IMR-90 (cell line): ENCODE results near the gene BCO2. TPM values are rescaled to one million over a fixed set of nuclear protein-coding genes. Genes with fewer than 3 reads are reported as not detected.
"Not testable (repeated sequence)": the region's sequence is repeated elsewhere in the genome, so short reads cannot be mapped to it uniquely, and the experiment has no call there.

Source experiments
- ATAC-seq: fragments of 200-7000 bp; cut with Tn5 transposase; 2 replicates; pipeline ENCODE4 v1.9.1; 2020; ENCODE audit warnings: low read depth, mild to moderate bottlenecking, moderate library complexity
- BruUV-seq: library from RNA; stranded (reverse); fragments of 400-500 nt; replicated peaks from 2 replicates; lab custom pipeline; 2021; lab: Mats Ljungman, UMichigan
- CTCF ChIA-PET: fragments of 300-600 bp; formaldehyde crosslinking; extraction: SDS; loops from one replicate; lab custom pipeline; 2021; ENCODE audit warnings: antibody characterized with exemption; lab: Yijun Ruan, JAX
- POLR2A ChIA-PET: fragments of 300-600 bp; sonication (Branson Sonifier 250); formaldehyde crosslinking; loops from one replicate; lab custom pipeline; 2022; ENCODE audit warnings: antibody characterized with exemption; ENCODE audit not compliant: unreplicated experiment; lab: Charles Lee
- DNase-seq: peaks from one replicate; pipeline ENCODE4 v3.0.0; 2013
- H2AFZ ChIP-seq: replicated peaks from 2 replicates; pipeline ENCODE3; 2013; ENCODE audit warnings: low read length, mild to moderate bottlenecking; ENCODE audit not compliant: poor library complexity
- H2AK5ac ChIP-seq: 2 replicates; pipeline ENCODE4 v1.6.1; 2013; ENCODE audit warnings: low read depth, low read length, inconsistent platforms
- H2AK9ac ChIP-seq: replicated peaks from 2 replicates; pipeline ENCODE3; 2013; ENCODE audit warnings: mild to moderate bottlenecking, low read depth, low read length, moderate library complexity; ENCODE audit not compliant: poor library complexity
- H2BK120ac ChIP-seq: 2 replicates; pipeline ENCODE4 v1.6.1; 2013; ENCODE audit warnings: low read depth, low read length, inconsistent platforms
- H2BK15ac ChIP-seq: 3 replicates; pipeline ENCODE4 v1.6.1; 2013; ENCODE audit warnings: low read depth, low read length, inconsistent platforms
- H2BK20ac ChIP-seq: 2 replicates; pipeline ENCODE4 v1.6.1; 2013; ENCODE audit warnings: low read depth, mild to moderate bottlenecking, inconsistent platforms, low read length, moderate library complexity
- H2BK5ac ChIP-seq: 2 replicates; pipeline ENCODE4 v1.6.1; 2013; ENCODE audit warnings: mild to moderate bottlenecking, low read depth, low read length, inconsistent platforms; ENCODE audit not compliant: poor library complexity, severe bottlenecking
- H3K14ac ChIP-seq: replicated peaks from 2 replicates; pipeline ENCODE4 v1.6.1; 2013; ENCODE audit warnings: low read depth, low read length, inconsistent platforms
- H3K18ac ChIP-seq: 2 replicates; pipeline ENCODE4 v1.6.1; 2013; ENCODE audit warnings: low read depth, low read length, control low read depth
- H3K23ac ChIP-seq: 2 replicates; pipeline ENCODE4 v1.6.1; 2013; ENCODE audit warnings: low read depth, low read length, inconsistent platforms
- H3K27ac ChIP-seq: 2 replicates; pipeline ENCODE4 v1.5.1; 2013; ENCODE audit warnings: mild to moderate bottlenecking, control low read depth, low read length; ENCODE audit not compliant: insufficient read depth
- H3K27me3 ChIP-seq: 2 replicates; pipeline ENCODE4 v1.6.1; 2013; ENCODE audit warnings: low read length; ENCODE audit not compliant: control insufficient read depth, insufficient read depth
- H3K36me3 ChIP-seq: 2 replicates; pipeline ENCODE4 v1.6.1; 2013; ENCODE audit warnings: low read length, mixed read lengths; ENCODE audit not compliant: control insufficient read depth, insufficient read depth
- H3K4ac ChIP-seq: 2 replicates; pipeline ENCODE4 v1.6.1; 2013; ENCODE audit warnings: low read depth, low read length, inconsistent platforms
- H3K4me1 ChIP-seq: 2 replicates; pipeline ENCODE4 v1.6.1; 2013; ENCODE audit warnings: low read length, mixed read lengths; ENCODE audit not compliant: control insufficient read depth, insufficient read depth
- H3K4me2 ChIP-seq: 2 replicates; pipeline ENCODE4 v1.6.1; 2013; ENCODE audit warnings: low read depth, mild to moderate bottlenecking, control low read depth, low read length, moderate library complexity
- H3K4me3 ChIP-seq: 2 replicates; pipeline ENCODE4 v1.5.1; 2013; ENCODE audit warnings: low read depth, mild to moderate bottlenecking, control low read depth, low read length, moderate library complexity; ENCODE audit not compliant: insufficient read depth
- H3K56ac ChIP-seq: 2 replicates; pipeline ENCODE4 v1.6.1; 2013; ENCODE audit warnings: low read length, inconsistent platforms; ENCODE audit not compliant: insufficient read depth; ENCODE audit errors: extremely low read depth
- H3K79me1 ChIP-seq, 2 experiments: 2 replicates each; pipeline ENCODE4 v1.6.1; 2013; ENCODE audit warnings: low read length in 2 of 2, inconsistent platforms in 1 of 2, low read depth in 1 of 2
- H3K9ac ChIP-seq: 2 replicates; pipeline ENCODE4 v1.6.1; 2013; ENCODE audit warnings: low read depth, low read length, control low read depth
- H3K9me1 ChIP-seq: 2 replicates; pipeline ENCODE4 v1.6.1; 2013; ENCODE audit warnings: low read length, inconsistent platforms; ENCODE audit not compliant: insufficient read depth
- H3K9me3 ChIP-seq: 2 replicates; pipeline ENCODE4 v1.6.1; 2013; ENCODE audit warnings: low read length; ENCODE audit not compliant: control insufficient read depth, insufficient read depth
- H4K20me1 ChIP-seq: 2 replicates; pipeline ENCODE4 v1.6.1; 2013; ENCODE audit warnings: low read length, inconsistent platforms; ENCODE audit not compliant: insufficient read depth
- H4K5ac ChIP-seq: 2 replicates; pipeline ENCODE4 v1.6.1; 2013; ENCODE audit warnings: mild to moderate bottlenecking, low read depth, low read length, control low read depth
- H4K8ac ChIP-seq, 2 experiments: 2 replicates each; pipeline ENCODE4 v1.6.1; 2013; ENCODE audit warnings: low read depth in 2 of 2, low read length in 2 of 2, control low read depth in 1 of 2, inconsistent platforms in 1 of 2
- H4K91ac ChIP-seq: 2 replicates; pipeline ENCODE4 v1.6.1; 2013; ENCODE audit warnings: low read depth, low read length, inconsistent platforms; ENCODE audit not compliant: insufficient read depth
- CEBPB ChIP-seq: IDR thresholded peaks from 2 replicates; pipeline ENCODE4 v1.6.1; 2012; ENCODE audit warnings: low read depth, low read length, improper control_type of control experiment
- CHD1 ChIP-seq: IDR thresholded peaks from 2 replicates; pipeline ENCODE4 v1.6.1; 2012; ENCODE audit warnings: low read depth, low read length, improper control_type of control experiment
- FOS ChIP-seq: fragments of 150-350 bp; IDR thresholded peaks from 2 replicates; pipeline ENCODE4 v1.6.1; 2016; ENCODE audit warnings: low read depth, low read length
- MXI1 ChIP-seq: IDR thresholded peaks from 2 replicates; pipeline ENCODE4 v1.6.1; 2012; ENCODE audit warnings: low read depth, mild to moderate bottlenecking, low read length, moderate library complexity, borderline replicate concordance
- RAD21 ChIP-seq: IDR thresholded peaks from 2 replicates; pipeline ENCODE4 v1.6.1; 2012; ENCODE audit warnings: low read length, improper control_type of control experiment
- RCOR1 ChIP-seq: IDR thresholded peaks from 2 replicates; pipeline ENCODE4 v1.6.1; 2012; ENCODE audit warnings: mild to moderate bottlenecking, low read length, improper control_type of control experiment; ENCODE audit not compliant: insufficient replicate concordance
- RFX5 ChIP-seq: IDR thresholded peaks from 2 replicates; pipeline ENCODE4 v1.8.0; 2012; ENCODE audit warnings: low read depth, mild to moderate bottlenecking, low read length, moderate library complexity
- SMC3 ChIP-seq: fragments of 150-350 bp; IDR thresholded peaks from 2 replicates; pipeline ENCODE4 v1.6.1; 2016; ENCODE audit warnings: low read depth, mild to moderate bottlenecking, antibody characterized with exemption, low read length, moderate library complexity
- WGBS, 2 experiments: methylation state at CpG; one replicate each; pipeline versions ENCODE4 v1.1.5 to v1.1.7; 2013; ENCODE audit warnings: missing lambda C conversion rate in 2 of 2; ENCODE audit not compliant: insufficient read length in 1 of 2; ENCODE audit errors: extremely low coverage in 2 of 2; 5-methylcytosine and 5-hydroxymethylcytosine counted together
- dilution Hi-C: fragments of 300-500 bp; cut with HindIII; formaldehyde crosslinking; loops from one replicate; pipeline ENCODE4 v1.14.3; 2018; ENCODE audit warnings: low sequenced_read_pairs; ENCODE audit not compliant: unreplicated experiment
- in situ Hi-C: fragments of 300-500 bp; cut with MboI; formaldehyde crosslinking; loops from 3 replicates; pipeline ENCODE4 v1.14.3; 2019; ENCODE audit warnings: low sequenced_read_pairs, inconsistent platforms, mixed read lengths
- intact Hi-C: fragments of 100-400 bp; cut with micrococcal nuclease; formaldehyde crosslinking; loops from 2 replicates; pipeline ENCODE4 v1.10.0; 2022
- polyA plus RNA-seq, 3 experiments: library from polyadenylated mRNA; depleted of rRNA; stranded (reverse); fragments of >200 nt; gene quantifications; 2 replicates each; pipeline ENCODE4 v1.2.3, GENCODE V29; 2012; ENCODE audit warnings: low replicate concordance in 1 of 3
- total RNA-seq: library from RNA; depleted of rRNA; stranded (reverse); fragments of >200 nt; gene quantifications from 2 replicates; pipeline ENCODE4 v1.2.3, GENCODE V29; 2012
- TF ChIP-seq, protein P1 (sequence below): fragments of 150-350 bp; IDR thresholded peaks from 2 replicates; pipeline ENCODE4 v1.6.1; 2017; ENCODE audit warnings: mild to moderate bottlenecking, antibody characterized with exemption, low read length, low read depth

Gene BCO2
- total and polyA plus RNA-seq, 2 of the 4 experiments (the other 2 are of a cell fraction), result 0.18 to 0.68 TPM

DNA sequence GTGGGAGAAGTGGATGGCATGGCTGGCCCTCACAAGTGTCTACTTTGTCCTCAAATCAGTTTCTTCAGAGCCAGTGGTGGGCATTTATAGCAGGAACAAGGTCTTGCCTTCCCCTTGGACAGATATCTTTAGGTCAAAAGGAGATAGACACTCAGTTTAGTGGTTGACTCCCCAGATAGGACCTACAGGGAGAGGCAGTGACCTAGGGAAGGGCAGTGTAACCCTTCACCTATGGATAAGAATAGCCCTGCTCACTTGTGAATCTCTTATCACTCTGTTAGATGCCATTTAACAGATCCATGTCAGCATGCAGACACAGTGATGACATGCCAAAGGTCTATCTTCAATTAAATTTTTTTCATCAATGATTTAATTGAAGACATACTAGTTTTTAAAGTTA, 11.0 kb downstream of the BCO2 start:
- no peak for ATAC-seq
- intact Hi-C loops (no loop called here), in situ Hi-C loops (no loop called here), dilution Hi-C loops (no loop called here)
- H2BK5ac ChIP-seq, result no peak overlapping the region
- H3K9me3 ChIP-seq, result no peaks in the 10 kb centered on the region
- H3K4me3 ChIP-seq, result no peak overlapping the region
- H3K4me2 ChIP-seq, result no peak overlapping the region
- no peak overlapping the region for H2AFZ ChIP-seq
- no peak overlapping the region for H4K91ac ChIP-seq
- H3K4me1 ChIP-seq, result peaks cover 3% of the 10 kb centered on the region; the same call in 1 of the 2 replicates
- H3K4ac ChIP-seq, result no peak overlapping the region
- H3K79me1 ChIP-seq, result no peaks in the 10 kb centered on the region
- H2AK5ac ChIP-seq, result no peak overlapping the region
- no peak overlapping the region for H3K27ac ChIP-seq
- H4K5ac ChIP-seq, result no peak overlapping the region
- H3K36me3 ChIP-seq, result no peaks in the 10 kb centered on the region
- H3K18ac ChIP-seq, result no peak overlapping the region
- no peak overlapping the region for H3K9ac ChIP-seq
- no peak overlapping the region for H4K8ac ChIP-seq
- H4K20me1 ChIP-seq, result no peaks in the 10 kb centered on the region
- no peak overlapping the region for H2BK120ac ChIP-seq
- no peak overlapping the region for H2AK9ac ChIP-seq
- H3K23ac ChIP-seq, result no peak overlapping the region
- H3K14ac ChIP-seq, result no peak overlapping the region
- no peak for DNase-seq
- POLR2A ChIA-PET, result no interaction called here
- no peaks in the 10 kb centered on the region for H3K9me1 ChIP-seq
- H3K56ac ChIP-seq, result no peak overlapping the region
- TF ChIP-seq CHD1 (no peak), RAD21 (no peak), MXI1 (no peak), SMC3 (no peak), RFX5 (no peak), FOS (no peak), RCOR1 (no peak), CEBPB (no peak)
- TF ChIP-seq, protein P1, sequence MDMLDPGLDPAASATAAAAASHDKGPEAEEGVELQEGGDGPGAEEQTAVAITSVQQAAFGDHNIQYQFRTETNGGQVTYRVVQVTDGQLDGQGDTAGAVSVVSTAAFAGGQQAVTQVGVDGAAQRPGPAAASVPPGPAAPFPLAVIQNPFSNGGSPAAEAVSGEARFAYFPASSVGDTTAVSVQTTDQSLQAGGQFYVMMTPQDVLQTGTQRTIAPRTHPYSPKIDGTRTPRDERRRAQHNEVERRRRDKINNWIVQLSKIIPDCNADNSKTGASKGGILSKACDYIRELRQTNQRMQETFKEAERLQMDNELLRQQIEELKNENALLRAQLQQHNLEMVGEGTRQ, result no peak
- H2BK20ac ChIP-seq, result no peak overlapping the region
- no TSS peak for BruUV-seq
- H2BK15ac ChIP-seq, result no peak overlapping the region
- CTCF ChIA-PET, result no interaction called here
- no peaks in the 10 kb centered on the region for H3K27me3 ChIP-seq

DNA sequence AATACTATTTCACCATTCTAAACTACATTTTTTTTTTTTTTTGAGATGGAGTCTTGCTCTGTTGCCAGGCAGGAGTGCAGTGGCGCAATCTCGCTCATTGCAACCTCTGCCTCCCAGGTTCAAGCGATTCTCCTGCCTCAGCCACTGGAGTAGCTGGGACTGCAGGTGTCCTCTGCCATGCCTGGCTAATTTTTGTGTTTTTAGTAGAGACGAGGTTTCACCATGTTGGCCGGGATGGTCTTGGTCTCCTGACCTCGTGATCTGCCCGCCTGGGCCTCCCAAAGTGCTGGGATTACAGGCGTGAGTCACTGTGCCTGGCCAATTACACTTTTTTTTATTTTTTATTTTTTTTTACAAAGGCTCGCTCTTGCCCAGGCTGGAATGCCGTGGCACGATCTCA, 19.8 kb downstream of the BCO2 start:
- H4K5ac ChIP-seq, H3K9ac ChIP-seq, H3K27ac ChIP-seq, POLR2A ChIA-PET, H3K14ac ChIP-seq, H2AK5ac ChIP-seq, H4K20me1 ChIP-seq, H3K36me3 ChIP-seq, H2BK15ac ChIP-seq, H3K4me2 ChIP-seq, H2AK9ac ChIP-seq, H4K91ac ChIP-seq, ATAC-seq, H3K4me3 ChIP-seq, H3K18ac ChIP-seq, H2BK5ac ChIP-seq, intact Hi-C loops, H4K8ac ChIP-seq, H2BK120ac ChIP-seq, CTCF ChIA-PET, dilution Hi-C loops, H2BK20ac ChIP-seq, H3K4ac ChIP-seq, H3K79me1 ChIP-seq, H3K23ac ChIP-seq, H3K4me1 ChIP-seq, in situ Hi-C loops, H3K56ac ChIP-seq, H3K27me3 ChIP-seq, H3K9me1 ChIP-seq, BruUV-seq, H3K9me3 ChIP-seq, DNase-seq, H2AFZ ChIP-seq: not testable (repeated sequence)
- WGBS, 2 experiments, result 100% methylated on average over 1 of the region's 11 CpGs; no CpG with 5 or more reads in 1 of the 2 experiments
